GM18951 (cell line): ENCODE data around the gene PAQR5.

Experiments
- POLR2A ChIP-seq: IDR thresholded peaks from 4 replicates; pipeline ENCODE4 v1.6.1; 2011; ENCODE audit warnings: mild to moderate bottlenecking; ENCODE audit not compliant: insufficient read length, insufficient read depth; ENCODE audit errors: extremely low read depth
- in situ Hi-C: fragments of 300-500 bp; cut with MboI; formaldehyde crosslinking; loops from one replicate; pipeline ENCODE4 v1.12.0; 2022; ENCODE audit warnings: low sequenced_read_pairs, mixed read lengths, inconsistent platforms; ENCODE audit not compliant: unreplicated experiment

The PAQR5 gene

DNA sequence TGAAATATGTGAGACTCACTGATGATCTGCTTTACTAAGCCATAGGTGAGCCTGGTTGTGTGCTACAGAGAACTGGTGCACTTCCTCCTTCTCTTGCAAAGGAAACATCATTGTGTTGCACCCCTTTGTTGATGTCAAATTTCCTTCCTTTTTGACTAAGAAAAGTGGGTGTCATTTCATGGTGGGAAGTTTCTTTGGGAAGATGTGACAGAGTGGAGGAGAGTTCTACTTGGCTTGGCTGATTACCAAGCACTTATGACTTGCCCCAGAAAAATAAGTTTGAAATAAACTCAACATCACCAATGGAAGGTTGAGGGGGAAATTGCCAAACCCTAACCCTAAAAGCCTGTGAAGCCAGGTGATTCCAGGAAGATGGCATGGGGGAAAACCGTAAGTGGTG is 61.9 kb downstream of the PAQR5 start:
- in situ Hi-C loops = no loop called here
- no peak for TF ChIP-seq POLR2A

DNA sequence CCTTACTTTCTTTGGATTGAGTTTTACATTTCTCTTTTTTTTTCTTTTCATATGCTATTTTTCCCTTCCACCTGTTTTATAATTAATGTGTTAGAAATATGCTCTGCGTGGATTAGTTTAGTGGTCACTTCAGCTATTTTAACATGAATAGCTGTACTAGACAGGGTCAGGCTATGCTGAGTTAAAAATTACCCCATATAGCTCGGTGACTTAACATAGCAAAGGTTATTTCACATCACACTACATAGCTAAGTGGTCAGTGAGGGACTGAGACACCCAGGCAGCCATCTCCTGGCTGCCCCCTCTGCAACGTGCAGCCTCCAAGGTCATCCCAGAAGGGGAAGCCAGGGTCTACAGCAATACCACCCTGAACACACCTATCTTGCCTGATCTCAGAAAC is 68.5 kb downstream of the PAQR5 start:
- in situ Hi-C loops = no loop called here
- no peak for TF ChIP-seq POLR2A

DNA sequence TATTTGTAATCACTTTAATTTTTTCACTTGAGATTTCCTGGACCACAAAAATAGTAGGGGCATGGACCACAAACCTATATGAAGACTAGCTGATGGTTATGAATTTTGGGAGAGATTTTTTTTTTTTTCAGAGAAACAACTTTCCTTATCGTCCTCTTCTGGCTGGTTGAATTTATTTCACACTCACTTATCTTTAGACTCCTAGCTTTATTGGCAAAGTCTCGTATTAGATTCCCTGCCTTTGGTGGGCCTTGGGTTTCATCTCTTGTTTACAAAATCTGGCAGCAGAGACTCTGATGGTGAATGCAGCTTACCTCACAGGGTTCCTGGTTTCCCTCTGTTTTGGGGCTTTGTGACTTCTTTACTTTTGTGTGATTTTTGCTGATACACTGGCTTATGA is 70.9 kb downstream of the PAQR5 start:
- in situ Hi-C loops = no loop called here
- no peak for TF ChIP-seq POLR2A

GRCh38 chr15:69373406-69373805 is 74.7 kb downstream of the PAQR5 start:
- no peak for TF ChIP-seq POLR2A

GRCh38 chr15:69375151-69375790 is 76.6 kb downstream of the PAQR5 start:
- in situ Hi-C loops = loop anchor here (25.0 kb wide), 1 partner anchor 313 kb away; no protein-coding TSS in a partner anchor
- no peak for TF ChIP-seq POLR2A

More at GRCh38 chr15:69373406-69373805, 74.7 kb downstream of the PAQR5 start:
- in situ Hi-C loops = no loop called here

DNA sequence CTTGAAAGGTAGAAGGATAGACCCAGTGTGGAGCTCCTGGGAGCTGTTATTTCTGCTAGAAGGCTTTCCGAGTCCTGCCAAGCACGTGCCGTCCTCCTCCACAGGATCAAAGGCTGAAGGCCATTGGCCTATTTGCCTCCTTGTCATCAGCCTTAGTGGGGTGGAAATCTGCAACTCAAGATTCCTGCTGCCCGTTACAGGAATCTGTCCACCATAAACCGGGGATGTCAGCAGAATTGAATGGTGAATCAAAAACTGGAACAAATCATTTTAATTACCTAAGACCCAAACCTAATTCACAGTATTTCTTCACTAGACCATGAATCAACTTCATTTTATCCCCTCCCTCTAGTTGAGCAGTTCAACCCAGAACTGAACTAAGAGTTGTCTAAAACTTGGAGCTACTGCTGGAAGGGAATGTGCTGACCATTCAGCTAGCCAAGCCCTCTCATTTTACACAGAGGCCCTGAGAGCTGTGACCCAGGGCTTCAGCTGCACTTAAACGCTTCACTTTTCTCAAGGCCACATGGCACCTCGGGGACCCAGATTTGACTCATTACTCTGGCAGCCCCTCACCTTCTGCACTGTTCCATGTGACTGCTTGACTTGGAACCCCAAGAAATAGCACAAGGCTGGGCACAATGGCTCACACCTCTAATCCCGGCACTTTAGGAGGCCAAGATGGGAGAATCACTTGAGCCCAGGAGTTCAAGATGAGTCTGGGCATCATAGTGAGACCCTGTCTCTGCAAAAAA is 78.7 kb downstream of the PAQR5 start:
- no peak for TF ChIP-seq POLR2A
- in situ Hi-C loops = loop anchor here (25.0 kb wide), 1 partner anchor 315 kb away; no protein-coding TSS in a partner anchor

DNA sequence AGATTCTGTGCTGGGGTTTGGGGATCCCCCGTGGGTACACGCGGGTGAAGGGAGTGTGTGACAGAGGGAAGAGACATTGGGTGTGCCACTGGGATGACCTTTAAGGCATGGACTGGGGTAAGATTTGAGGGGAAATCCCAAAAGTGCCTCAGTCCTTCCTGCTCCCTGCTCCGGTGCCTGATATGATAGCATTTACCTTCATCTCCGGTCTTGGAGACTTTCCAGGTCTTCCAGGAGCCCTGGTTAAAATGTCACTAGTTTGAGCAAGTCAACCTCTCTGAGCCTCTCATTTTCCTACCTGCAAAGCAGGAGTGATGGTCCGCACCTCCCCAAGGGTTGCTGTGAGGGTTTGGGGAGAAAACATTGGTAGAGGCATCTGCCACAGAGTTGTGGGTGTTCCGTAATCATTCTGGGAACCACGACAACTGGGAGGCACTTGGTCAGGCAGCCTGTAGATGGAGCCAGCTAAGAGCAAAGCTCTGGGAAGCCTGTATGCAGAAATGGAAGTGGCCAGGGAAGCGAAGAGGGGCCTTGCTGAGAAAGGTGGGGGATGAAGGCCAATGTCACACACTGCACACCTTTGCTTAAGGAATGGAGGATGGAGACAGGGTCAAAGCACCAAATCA is 81.5 kb downstream of the PAQR5 start:
- TF ChIP-seq POLR2A = no peak
- in situ Hi-C loops = loop anchor here (25.0 kb wide), 1 partner anchor 318 kb away; no protein-coding TSS in a partner anchor

DNA sequence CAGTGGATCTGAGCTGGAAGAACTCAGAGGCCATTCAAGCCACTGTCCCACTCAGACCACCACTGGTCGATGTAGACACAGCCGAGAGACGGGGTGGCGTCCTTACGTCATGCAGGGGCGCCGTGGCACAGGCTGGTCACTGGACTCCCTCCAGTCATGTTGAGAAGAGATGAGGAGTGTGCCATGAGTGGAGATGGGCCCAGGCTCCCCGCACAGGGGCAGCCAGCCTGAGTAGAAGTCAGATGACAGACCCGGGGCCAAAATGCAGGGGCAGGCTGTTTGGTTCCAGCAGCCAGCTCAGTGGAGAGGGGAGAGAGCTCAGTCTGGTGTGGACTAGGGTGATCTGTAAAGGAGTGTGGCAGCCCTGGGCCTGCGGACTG is 82.0 kb downstream of the PAQR5 start:
- TF ChIP-seq POLR2A = no peak
- in situ Hi-C loops = loop anchor here (25.0 kb wide), 1 partner anchor 318 kb away; no protein-coding TSS in a partner anchor

DNA sequence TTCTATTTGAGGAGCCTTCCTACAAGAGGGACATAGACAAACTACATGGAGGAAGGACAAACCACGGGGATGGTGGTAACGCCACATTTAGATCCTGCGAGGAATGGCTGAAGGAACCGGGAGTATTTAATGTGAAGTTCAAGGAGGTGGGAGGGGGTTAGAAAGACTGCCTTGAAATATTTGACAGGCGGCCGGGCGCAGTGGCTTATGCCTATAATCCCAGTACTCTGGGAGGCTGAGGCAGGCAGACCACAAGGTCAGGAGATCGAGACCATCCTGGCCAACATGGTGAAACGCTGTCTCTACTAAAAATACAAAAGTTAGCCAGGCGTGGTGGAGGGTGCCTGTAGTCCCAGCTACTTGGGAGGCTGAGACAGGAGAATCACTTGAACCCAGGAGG is 83.5 kb downstream of the PAQR5 start:
- in situ Hi-C loops = loop anchor here (25.0 kb wide), 1 partner anchor 320 kb away; no protein-coding TSS in a partner anchor

DNA sequence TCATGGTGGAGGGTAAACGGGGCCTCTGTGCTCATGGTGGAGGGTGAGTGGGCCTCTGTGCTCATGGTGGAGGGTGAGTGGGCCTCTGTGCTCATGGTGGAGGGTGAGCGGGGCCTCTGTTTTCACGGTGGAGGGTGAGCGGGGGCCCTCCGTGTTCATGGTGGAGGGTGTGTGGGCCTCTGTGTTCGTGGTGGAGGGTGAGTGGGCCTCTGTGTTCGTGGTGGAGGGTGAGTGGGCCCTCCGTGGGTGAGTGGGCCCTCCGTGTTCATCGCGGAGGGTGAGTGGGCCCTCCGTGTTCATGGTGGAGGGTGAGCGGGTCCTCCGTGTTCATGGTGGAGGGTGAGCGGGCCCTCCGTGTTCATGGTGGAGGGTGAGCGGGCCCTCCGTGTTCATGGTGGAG is 85.4 kb downstream of the PAQR5 start:
- in situ Hi-C loops = loop anchor here (25.0 kb wide), 1 partner anchor 322 kb away; no protein-coding TSS in a partner anchor

GRCh38 chr15:69384626-69385598 is 86.2 kb downstream of the PAQR5 start:
- no peak for TF ChIP-seq POLR2A
- in situ Hi-C loops = loop anchor here (25.0 kb wide), 1 partner anchor 323 kb away; no protein-coding TSS in a partner anchor

DNA sequence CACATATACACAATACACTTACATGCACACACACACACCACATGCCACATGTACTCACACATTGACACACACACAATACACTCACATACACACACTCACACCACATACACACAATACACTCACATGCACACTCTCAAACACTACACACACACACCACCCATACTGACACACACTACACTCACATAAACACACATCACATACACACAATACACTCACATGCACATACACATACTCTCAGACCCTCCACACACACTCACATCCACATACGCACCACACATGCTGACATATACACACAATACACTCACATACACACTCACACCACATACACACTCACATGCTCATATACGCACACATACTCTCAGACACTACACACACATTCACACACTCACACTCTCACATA is 87.1 kb downstream of the PAQR5 start:
- in situ Hi-C loops = loop anchor here (25.0 kb wide), 1 partner anchor 324 kb away; no protein-coding TSS in a partner anchor
- no peak for TF ChIP-seq POLR2A

DNA sequence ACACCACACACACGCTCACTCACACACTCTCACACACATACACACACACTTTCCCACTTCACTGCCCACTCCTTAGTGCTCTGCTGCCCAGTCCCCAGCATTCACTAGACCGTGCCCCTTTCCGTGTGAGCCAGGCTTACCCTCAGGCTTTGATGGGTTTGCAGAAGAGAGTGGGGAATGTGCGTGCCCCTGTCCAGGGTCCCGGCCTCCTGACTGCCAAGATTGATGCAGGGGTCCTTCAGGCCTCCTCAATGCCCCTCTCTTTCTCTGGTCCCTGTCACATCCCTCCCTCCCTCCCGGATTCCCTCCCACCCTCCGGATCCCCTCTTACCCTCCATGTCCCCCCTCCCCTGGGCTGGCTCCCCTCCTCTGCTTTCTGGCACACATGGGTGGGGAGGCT is 87.6 kb downstream of the PAQR5 start:
- no peak for TF ChIP-seq POLR2A
- in situ Hi-C loops = loop anchor here (25.0 kb wide), 1 partner anchor 324 kb away; no protein-coding TSS in a partner anchor

- in situ Hi-C loops = loop anchor here (25.0 kb wide), 1 partner anchor 326 kb away; no protein-coding TSS in a partner anchor
Observed at GRCh38 chr15:69388260-69388705, 89.6 kb downstream of the PAQR5 start.

More at GRCh38 chr15:69388260-69388705, 89.6 kb downstream of the PAQR5 start:
- TF ChIP-seq POLR2A = no peak
